C4-2B (cell line): ENCODE data around the gene KIF1B.

Experiments
- H3K27ac ChIP-seq: fragments of 450-650 bp; 2 replicates; pipeline ENCODE4 v1.5.1; 2017
- ZFX ChIP-seq: fragments of 450-650 bp; IDR thresholded peaks from 2 replicates; pipeline ENCODE4 v1.6.1; 2017
- TF ChIP-seq, protein P1 (sequence below): fragments of 450-650 bp; conservative IDR thresholded peaks from 2 replicates; pipeline ENCODE4 v1.5.1; 2017; ENCODE audit warnings: mild to moderate bottlenecking

KIF1B gene

GRCh38 chr1:10338611-10339010 is 128.2 kb downstream of the KIF1B start:
- no peak overlapping the region for H3K27ac ChIP-seq
- no peak for TF ChIP-seq ZFX
- TF ChIP-seq, protein P1, sequence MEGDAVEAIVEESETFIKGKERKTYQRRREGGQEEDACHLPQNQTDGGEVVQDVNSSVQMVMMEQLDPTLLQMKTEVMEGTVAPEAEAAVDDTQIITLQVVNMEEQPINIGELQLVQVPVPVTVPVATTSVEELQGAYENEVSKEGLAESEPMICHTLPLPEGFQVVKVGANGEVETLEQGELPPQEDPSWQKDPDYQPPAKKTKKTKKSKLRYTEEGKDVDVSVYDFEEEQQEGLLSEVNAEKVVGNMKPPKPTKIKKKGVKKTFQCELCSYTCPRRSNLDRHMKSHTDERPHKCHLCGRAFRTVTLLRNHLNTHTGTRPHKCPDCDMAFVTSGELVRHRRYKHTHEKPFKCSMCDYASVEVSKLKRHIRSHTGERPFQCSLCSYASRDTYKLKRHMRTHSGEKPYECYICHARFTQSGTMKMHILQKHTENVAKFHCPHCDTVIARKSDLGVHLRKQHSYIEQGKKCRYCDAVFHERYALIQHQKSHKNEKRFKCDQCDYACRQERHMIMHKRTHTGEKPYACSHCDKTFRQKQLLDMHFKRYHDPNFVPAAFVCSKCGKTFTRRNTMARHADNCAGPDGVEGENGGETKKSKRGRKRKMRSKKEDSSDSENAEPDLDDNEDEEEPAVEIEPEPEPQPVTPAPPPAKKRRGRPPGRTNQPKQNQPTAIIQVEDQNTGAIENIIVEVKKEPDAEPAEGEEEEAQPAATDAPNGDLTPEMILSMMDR, result no peak

- TF ChIP-seq ZFX, result no peak
- TF ChIP-seq, protein P1, result no peak
- H3K27ac ChIP-seq, result no peak overlapping the region
Measured at GRCh38 chr1:10339036-10339567, 128.7 kb downstream of the KIF1B start.

GRCh38 chr1:10339815-10340214 is 129.4 kb downstream of the KIF1B start:
- no peak overlapping the region for H3K27ac ChIP-seq

GRCh38 chr1:10340930-10341590 is 130.7 kb downstream of the KIF1B start:
- no peak overlapping the region for H3K27ac ChIP-seq
- TF ChIP-seq, protein P1, result no peak
- TF ChIP-seq ZFX, result no peak

More at GRCh38 chr1:10339815-10340214, 129.4 kb downstream of the KIF1B start:
- TF ChIP-seq, protein P1, result no peak
- TF ChIP-seq ZFX, result no peak

DNA sequence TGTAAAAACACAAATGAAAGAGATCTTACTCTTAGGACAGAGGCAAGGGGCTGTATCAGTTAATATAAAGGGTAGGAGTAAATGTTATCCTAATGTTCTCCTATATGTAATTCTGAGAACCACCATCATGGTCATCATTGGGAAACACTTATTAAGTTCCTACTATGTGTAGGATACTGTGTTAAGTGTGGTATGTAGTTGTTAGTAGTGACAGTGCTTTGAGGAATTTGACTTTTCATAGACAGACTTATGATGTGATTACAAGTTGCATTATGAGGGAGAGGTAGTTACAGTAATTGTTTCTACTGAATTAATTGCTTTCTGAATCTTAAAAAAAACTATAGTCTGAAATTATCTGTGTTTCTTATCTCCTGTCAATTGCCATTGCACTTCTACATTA is 136.7 kb downstream of the KIF1B start:
- H3K27ac ChIP-seq, result no peak overlapping the region
- TF ChIP-seq, protein P1, result no peak
- no peak for TF ChIP-seq ZFX

DNA sequence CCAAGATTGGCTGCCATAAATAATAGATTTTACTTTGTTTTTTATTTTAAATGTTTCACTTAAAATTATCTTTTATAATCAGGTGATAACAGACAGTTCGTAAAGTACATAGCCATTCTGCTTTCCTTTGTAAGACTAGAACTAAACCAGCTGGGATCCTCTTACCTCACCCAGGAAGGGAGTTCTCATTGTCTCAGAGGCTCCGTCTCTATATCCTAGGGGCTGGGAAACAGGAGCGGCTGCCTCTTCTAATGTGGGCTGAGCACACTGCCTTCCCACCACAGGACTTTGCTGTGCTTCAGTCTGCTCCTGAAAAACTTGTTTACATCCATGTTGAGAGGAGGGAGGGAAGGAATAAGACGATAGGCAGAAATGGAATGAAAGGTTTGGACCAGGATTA is 142.9 kb downstream of the KIF1B start:
- no peak for TF ChIP-seq ZFX
- TF ChIP-seq, protein P1, result no peak
- no peak overlapping the region for H3K27ac ChIP-seq

DNA sequence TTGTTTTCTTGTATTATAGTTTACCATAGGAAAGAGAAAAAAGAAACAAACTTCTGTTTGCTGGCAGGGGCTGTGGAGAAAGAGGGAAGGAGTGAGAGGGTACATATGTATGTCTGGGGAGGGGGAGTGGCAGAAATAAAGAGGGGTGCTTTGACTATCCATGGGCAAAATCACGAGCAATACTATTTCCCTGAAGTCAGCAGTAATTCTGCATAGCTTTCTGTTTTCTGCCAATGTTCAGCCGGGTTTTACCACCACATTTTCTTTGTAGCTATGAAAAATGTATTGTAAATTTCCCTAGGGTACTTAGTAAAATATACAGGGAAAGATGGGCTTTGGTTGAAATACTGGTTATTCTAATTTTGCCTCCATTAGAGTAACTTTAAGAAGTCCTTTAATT is 143.3 kb downstream of the KIF1B start:
- H3K27ac ChIP-seq, result no peak overlapping the region
- no peak for TF ChIP-seq ZFX
- TF ChIP-seq, protein P1, result no peak
